ENCODE data around the gene SLC25A38. TPM values are rescaled to one million over a fixed set of nuclear protein-coding genes. Genes with fewer than 3 reads are reported as not detected.

The SLC25A38 gene
- total RNA-seq, 1 donor from 2014 or later, result 27.9 TPM

DNA sequence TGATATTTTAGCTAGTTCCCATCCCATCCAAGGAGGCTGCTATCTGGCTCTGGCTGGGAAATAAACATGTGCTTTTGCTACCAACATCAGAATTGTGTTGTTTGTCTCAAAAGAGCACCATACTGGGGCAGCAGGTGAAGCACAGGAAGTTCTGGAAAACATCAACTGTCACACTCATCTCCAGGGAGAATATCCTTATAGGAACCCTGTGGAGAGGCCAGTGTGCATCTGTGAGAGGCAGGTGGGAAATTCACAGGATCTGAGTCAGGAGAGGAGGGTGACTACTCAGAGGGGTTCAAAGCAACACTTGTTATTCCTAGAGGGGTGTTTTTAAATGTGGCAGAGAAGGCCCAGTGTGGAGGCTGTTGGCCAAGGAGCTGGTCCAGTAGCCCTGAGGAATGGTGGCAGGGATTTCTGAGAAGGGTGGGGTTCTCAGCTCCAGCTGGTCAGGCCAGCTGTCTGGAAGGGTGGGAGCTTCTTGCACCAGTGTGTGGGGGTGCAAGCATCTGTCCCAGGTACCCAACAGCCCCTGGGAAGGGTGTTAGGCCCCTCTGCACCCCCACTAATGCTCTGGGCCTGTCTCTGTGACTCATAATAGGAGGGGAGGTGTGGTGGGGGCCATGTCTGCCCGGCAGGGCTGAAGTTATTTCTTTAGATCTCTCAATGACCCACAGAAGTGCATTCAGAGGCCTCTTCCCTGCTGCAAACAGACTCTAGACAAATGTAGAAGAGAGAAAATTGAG lies 52.0 kb downstream of the SLC25A38 start:
- Mint-ChIP-seq H3K9me3 (ENCODE audit: unreplicated experiment) (no peaks in the 10 kb centered on the region), H3K4me1 (ENCODE audit: unreplicated experiment) (peaks cover 9% of the 10 kb centered on the region), H3K27me3 (ENCODE audit: unreplicated experiment) (peaks cover 3% of the 10 kb centered on the region), H3K36me3 (ENCODE audit: unreplicated experiment) (no peaks in the 10 kb centered on the region), H3K27ac (ENCODE audit: unreplicated experiment) (no peak overlapping the region), H3K4me3 (ENCODE audit: unreplicated experiment) (no peak overlapping the region)
- TF ChIP-seq, protein P1, sequence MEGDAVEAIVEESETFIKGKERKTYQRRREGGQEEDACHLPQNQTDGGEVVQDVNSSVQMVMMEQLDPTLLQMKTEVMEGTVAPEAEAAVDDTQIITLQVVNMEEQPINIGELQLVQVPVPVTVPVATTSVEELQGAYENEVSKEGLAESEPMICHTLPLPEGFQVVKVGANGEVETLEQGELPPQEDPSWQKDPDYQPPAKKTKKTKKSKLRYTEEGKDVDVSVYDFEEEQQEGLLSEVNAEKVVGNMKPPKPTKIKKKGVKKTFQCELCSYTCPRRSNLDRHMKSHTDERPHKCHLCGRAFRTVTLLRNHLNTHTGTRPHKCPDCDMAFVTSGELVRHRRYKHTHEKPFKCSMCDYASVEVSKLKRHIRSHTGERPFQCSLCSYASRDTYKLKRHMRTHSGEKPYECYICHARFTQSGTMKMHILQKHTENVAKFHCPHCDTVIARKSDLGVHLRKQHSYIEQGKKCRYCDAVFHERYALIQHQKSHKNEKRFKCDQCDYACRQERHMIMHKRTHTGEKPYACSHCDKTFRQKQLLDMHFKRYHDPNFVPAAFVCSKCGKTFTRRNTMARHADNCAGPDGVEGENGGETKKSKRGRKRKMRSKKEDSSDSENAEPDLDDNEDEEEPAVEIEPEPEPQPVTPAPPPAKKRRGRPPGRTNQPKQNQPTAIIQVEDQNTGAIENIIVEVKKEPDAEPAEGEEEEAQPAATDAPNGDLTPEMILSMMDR (IDR thresholded peaks at IDR 0.05), result no peak
- DNase-seq (ENCODE audit: extremely low spot score, unreplicated experiment), result no peak

DNA sequence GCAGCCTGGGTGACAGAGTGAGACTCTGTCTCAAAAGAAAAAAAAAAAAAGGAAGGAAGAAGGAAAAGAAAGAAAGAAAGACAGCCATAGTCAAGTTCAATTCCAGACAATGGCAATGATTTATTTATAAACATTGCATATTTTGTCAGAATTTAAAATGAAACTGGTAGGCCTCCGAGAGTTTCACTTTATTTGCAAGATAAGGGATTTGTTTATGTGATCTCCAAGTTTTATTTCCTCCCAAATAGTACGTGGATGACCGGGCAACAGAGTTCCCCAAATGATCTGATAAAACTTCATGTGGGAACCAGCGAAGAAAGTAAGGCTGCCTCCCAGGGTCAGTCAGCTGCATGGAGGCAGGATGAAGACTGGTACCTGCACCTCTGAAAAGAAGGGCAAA lies 55.7 kb downstream of the SLC25A38 start:
- no peak for DNase-seq (ENCODE audit: extremely low spot score, unreplicated experiment)
- no peak overlapping the region for H3K4me3 Mint-ChIP-seq (ENCODE audit: unreplicated experiment)
- TF ChIP-seq, protein P1 (IDR thresholded peaks at IDR 0.05), result no peak

DNA sequence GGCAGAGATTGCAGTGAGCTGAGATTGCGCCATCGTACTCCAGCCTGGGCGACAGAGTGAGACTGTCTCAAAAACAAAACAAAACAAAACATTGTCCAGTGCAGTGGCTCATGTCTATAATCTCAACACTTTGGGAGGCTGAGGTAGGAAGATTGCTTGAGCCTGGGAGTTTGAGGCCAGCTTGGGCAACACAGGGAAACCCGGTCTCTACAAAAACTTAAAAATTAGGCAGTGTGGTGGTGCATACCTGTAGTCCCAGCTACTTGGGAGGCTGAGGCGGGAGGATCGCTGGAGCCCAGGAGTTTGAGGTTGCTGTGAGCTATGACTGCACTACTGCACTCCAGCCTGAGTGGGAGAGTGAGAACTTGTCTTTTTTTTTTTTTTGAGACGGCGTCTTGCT lies 57.1 kb downstream of the SLC25A38 start:
- Mint-ChIP-seq H3K4me3 (ENCODE audit: unreplicated experiment) (no peak overlapping the region), H3K27ac (ENCODE audit: unreplicated experiment) (no peak overlapping the region), H3K4me1 (ENCODE audit: unreplicated experiment) (no peaks in the 10 kb centered on the region), H3K27me3 (ENCODE audit: unreplicated experiment) (peaks cover 12% of the 10 kb centered on the region), H3K9me3 (ENCODE audit: unreplicated experiment) (no peaks in the 10 kb centered on the region), H3K36me3 (ENCODE audit: unreplicated experiment) (no peaks in the 10 kb centered on the region)
- DNase-seq (ENCODE audit: extremely low spot score, unreplicated experiment), result peak; percentile 48
- TF ChIP-seq, protein P1 (IDR thresholded peaks at IDR 0.05), result no peak

More for the DNA sequence above, 55.7 kb downstream of the SLC25A38 start:
- no peak overlapping the region for H3K27ac Mint-ChIP-seq (ENCODE audit: unreplicated experiment)
- H3K4me1 Mint-ChIP-seq (ENCODE audit: unreplicated experiment), result peaks cover 1% of the 10 kb centered on the region
- peaks cover 3% of the 10 kb centered on the region for H3K27me3 Mint-ChIP-seq (ENCODE audit: unreplicated experiment)
- H3K36me3 Mint-ChIP-seq (ENCODE audit: unreplicated experiment), result no peaks in the 10 kb centered on the region
- H3K9me3 Mint-ChIP-seq (ENCODE audit: unreplicated experiment), result no peaks in the 10 kb centered on the region

DNA sequence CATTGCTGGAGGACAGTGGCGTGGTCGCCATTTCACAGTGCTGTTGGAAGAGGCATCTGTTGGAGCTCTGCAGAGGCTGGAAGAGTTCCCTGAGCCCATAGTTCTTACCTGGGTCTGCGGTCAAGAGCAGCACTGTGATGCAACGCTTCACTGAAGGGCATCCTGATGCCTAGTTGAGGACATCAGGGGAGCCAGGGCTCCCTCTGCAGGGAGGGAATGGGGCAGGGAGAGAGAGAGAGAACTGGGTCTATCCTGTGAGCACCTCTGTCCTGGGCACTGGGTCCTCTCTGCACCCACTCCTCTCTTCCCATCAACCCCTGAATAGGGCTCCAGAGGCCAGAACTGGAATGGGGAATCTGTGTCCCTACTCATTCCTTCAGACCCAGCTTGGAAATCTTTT lies 60.4 kb downstream of the SLC25A38 start:
- Mint-ChIP-seq H3K4me1 (ENCODE audit: unreplicated experiment) (peaks cover 2% of the 10 kb centered on the region), H3K9me3 (ENCODE audit: unreplicated experiment) (no peaks in the 10 kb centered on the region), H3K27ac (ENCODE audit: unreplicated experiment) (no peak overlapping the region), H3K36me3 (ENCODE audit: unreplicated experiment) (no peaks in the 10 kb centered on the region), H3K4me3 (ENCODE audit: unreplicated experiment) (no peak overlapping the region), H3K27me3 (ENCODE audit: unreplicated experiment) (peaks cover 11% of the 10 kb centered on the region)
- TF ChIP-seq, protein P1 (IDR thresholded peaks at IDR 0.05), result no peak
- DNase-seq (ENCODE audit: extremely low spot score, unreplicated experiment), result no peak

DNA sequence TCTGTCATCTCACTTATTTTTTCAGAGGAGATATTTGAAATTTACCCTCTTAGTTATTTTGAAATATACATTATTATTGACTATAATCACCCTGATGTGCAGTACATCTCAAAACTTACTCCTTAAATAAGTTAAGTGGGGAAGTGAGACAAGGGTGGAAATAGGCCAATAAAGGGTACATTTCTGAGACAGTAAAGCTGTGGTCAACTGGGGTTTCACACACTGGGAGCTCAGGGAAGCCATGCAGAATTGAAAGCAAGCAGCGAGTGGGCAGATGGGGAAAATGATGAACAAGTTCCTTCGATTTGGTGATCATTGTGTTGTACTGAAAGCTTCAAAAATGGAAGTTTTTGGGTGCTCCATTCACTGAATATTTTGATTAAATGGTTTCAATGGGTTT lies 62.8 kb downstream of the SLC25A38 start:
- no peaks in the 10 kb centered on the region for H3K9me3 Mint-ChIP-seq (ENCODE audit: unreplicated experiment)
- no peak for DNase-seq (ENCODE audit: extremely low spot score, unreplicated experiment)
- no peak overlapping the region for H3K4me3 Mint-ChIP-seq (ENCODE audit: unreplicated experiment)
- H3K27ac Mint-ChIP-seq (ENCODE audit: unreplicated experiment), result no peak overlapping the region
- H3K36me3 Mint-ChIP-seq (ENCODE audit: unreplicated experiment), result no peaks in the 10 kb centered on the region
- peaks cover 11% of the 10 kb centered on the region for H3K27me3 Mint-ChIP-seq (ENCODE audit: unreplicated experiment)
- H3K4me1 Mint-ChIP-seq (ENCODE audit: unreplicated experiment), result peaks cover 2% of the 10 kb centered on the region
- TF ChIP-seq, protein P1 (IDR thresholded peaks at IDR 0.05), result no peak
